GM23338 (cell line): Measurements from ENCODE around the gene ADGRV1. TPM values are rescaled to one million over a fixed set of nuclear protein-coding genes. Genes with fewer than 3 reads are reported as not detected.

ENCODE experiments used
- ATAC-seq: fragments of 200-7000 bp; cut with Tn5 transposase; 3 replicates; pipeline ENCODE4 v1.9.1; 2020
- DNase-seq: peaks from one replicate; pipeline ENCODE4 v3.0.0-alpha.2; 2015; ENCODE audit warnings: low spot score
- H2AFZ ChIP-seq: fragments of 200-600 bp; sonication (generic); 2 replicates; pipeline ENCODE4 v1.8.0; 2016; ENCODE audit warnings: antibody characterized with exemption, mild to moderate bottlenecking, moderate library complexity
- H3F3A ChIP-seq: fragments of 200-600 bp; sonication (generic); replicated peaks from 2 replicates; pipeline ENCODE4 v1.8.0; 2017; ENCODE audit warnings: antibody characterized with exemption, mixed run types, low read depth
- H3K27ac ChIP-seq: fragments of 200-600 bp; sonication (generic); 2 replicates; pipeline ENCODE4 v1.6.1; 2016; ENCODE audit warnings: low read depth
- H3K27me3 ChIP-seq: fragments of 200-600 bp; sonication (generic); 2 replicates; pipeline ENCODE4 v1.8.0; 2016; ENCODE audit warnings: mild to moderate bottlenecking, mixed run types, moderate library complexity; ENCODE audit not compliant: insufficient read depth
- H3K36me3 ChIP-seq: fragments of 200-600 bp; sonication (generic); 2 replicates; pipeline ENCODE4 v1.8.0; 2016; ENCODE audit warnings: mild to moderate bottlenecking; ENCODE audit not compliant: insufficient read depth
- H3K4me1 ChIP-seq: fragments of 200-600 bp; sonication (generic); 2 replicates; pipeline ENCODE4 v1.8.0; 2016; ENCODE audit warnings: mild to moderate bottlenecking, moderate library complexity; ENCODE audit not compliant: insufficient read depth
- H3K4me2 ChIP-seq: fragments of 200-600 bp; sonication (generic); 2 replicates; pipeline ENCODE4 v1.7.1; 2017; ENCODE audit warnings: mixed run types
- H3K4me3 ChIP-seq: fragments of 200-600 bp; sonication (generic); 2 replicates; pipeline ENCODE4 v1.6.1; 2016; ENCODE audit warnings: mixed run types
- H3K79me2 ChIP-seq: fragments of 200-600 bp; sonication (generic); replicated peaks from 2 replicates; pipeline ENCODE4 v1.8.0; 2017; ENCODE audit warnings: mild to moderate bottlenecking; ENCODE audit not compliant: insufficient read depth
- H3K9me2 ChIP-seq: fragments of 200-600 bp; sonication (generic); 2 replicates; pipeline ENCODE4 v1.8.0; 2017; ENCODE audit not compliant: insufficient read depth
- H4K20me1 ChIP-seq: fragments of 200-600 bp; sonication (generic); replicated peaks from 2 replicates; pipeline ENCODE4 v1.8.0; 2017; ENCODE audit warnings: mild to moderate bottlenecking; ENCODE audit not compliant: insufficient read depth
- H3K27ac Mint-ChIP-seq: 2 replicates; pipeline ENCODE4 v1.8.0; 2020; ENCODE audit warnings: inconsistent platforms, mild to moderate bottlenecking, moderate library complexity, mixed read lengths
- H3K27me3 Mint-ChIP-seq: 3 replicates; pipeline ENCODE4 v1.8.0; 2022; ENCODE audit warnings: low read depth, mild to moderate bottlenecking, moderate library complexity, mixed read lengths, inconsistent platforms; ENCODE audit not compliant: insufficient read depth, poor library complexity
- H3K36me3 Mint-ChIP-seq: 3 replicates; pipeline ENCODE4 v1.8.0; 2021; ENCODE audit warnings: low read depth, mild to moderate bottlenecking, inconsistent platforms, moderate library complexity, mixed read lengths
- H3K4me1 Mint-ChIP-seq: 3 replicates; pipeline ENCODE4 v1.8.0; 2020; ENCODE audit warnings: mild to moderate bottlenecking, inconsistent platforms, mixed read lengths
- H3K4me3 Mint-ChIP-seq: 3 replicates; pipeline ENCODE4 v1.8.0; 2021; ENCODE audit warnings: moderate library complexity, mild to moderate bottlenecking, inconsistent platforms, mixed read lengths
- H3K9me3 Mint-ChIP-seq: 3 replicates; pipeline ENCODE4 v1.8.0; 2020; ENCODE audit warnings: moderate library complexity, mild to moderate bottlenecking, inconsistent platforms, mixed read lengths
- CREB1 ChIP-seq: fragments of 250-450 bp; sonication (Bioruptor Pico); IDR thresholded peaks from 2 replicates; pipeline ENCODE4 v1.5.0; 2020; ENCODE audit warnings: low read depth, mild to moderate bottlenecking, moderate library complexity
- EZH2 ChIP-seq: fragments of 200-600 bp; sonication (generic); IDR thresholded peaks from one replicate; pipeline ENCODE4 v1.8.0; 2017; ENCODE audit warnings: antibody characterized with exemption, mild to moderate bottlenecking, low read depth; ENCODE audit not compliant: unreplicated experiment
- EZH2phosphoT487 ChIP-seq: fragments of 200-600 bp; sonication (generic); IDR thresholded peaks from one replicate; pipeline ENCODE4 v1.8.1; 2018; ENCODE audit warnings: antibody characterized with exemption; ENCODE audit not compliant: unreplicated experiment
- NANOG ChIP-seq: IDR thresholded peaks from 2 replicates; pipeline ENCODE4 v1.6.1; 2016; ENCODE audit warnings: antibody characterized with exemption, borderline replicate concordance
- ZNF331 ChIP-seq: fragments of 250-450 bp; sonication (Bioruptor Pico); IDR thresholded peaks from 2 replicates; pipeline ENCODE4 v1.5.0; 2020; ENCODE audit warnings: low read depth, mild to moderate bottlenecking, moderate library complexity
- polyA plus RNA-seq: library from polyadenylated mRNA; unstranded; fragments of >200 nt; fragmentation: Nextera tagmentation; extraction: Ambion mirVana; gene quantifications from 2 replicates; pipeline ENCODE4 v1.2.1, GENCODE V29; 2016
- total RNA-seq: library from RNA; depleted of rRNA; stranded (reverse); fragments of >200 nt; shearing (Covaris generic); gene quantifications from 2 replicates; pipeline ENCODE4 v1.2.3, GENCODE V29; 2014
- TF ChIP-seq, protein P1 (sequence below): IDR thresholded peaks from 2 replicates; pipeline ENCODE4 v1.6.1; 2016; ENCODE audit warnings: antibody characterized with exemption
- TF ChIP-seq, protein P2 (sequence below): IDR thresholded peaks from one replicate; pipeline ENCODE4 v1.6.1; 2018; ENCODE audit warnings: antibody characterized with exemption; ENCODE audit not compliant: unreplicated experiment

ADGRV1 gene
- total and polyA plus RNA-seq, 2 experiments from 2014 or later, result 46.1 to 149 TPM

DNA sequence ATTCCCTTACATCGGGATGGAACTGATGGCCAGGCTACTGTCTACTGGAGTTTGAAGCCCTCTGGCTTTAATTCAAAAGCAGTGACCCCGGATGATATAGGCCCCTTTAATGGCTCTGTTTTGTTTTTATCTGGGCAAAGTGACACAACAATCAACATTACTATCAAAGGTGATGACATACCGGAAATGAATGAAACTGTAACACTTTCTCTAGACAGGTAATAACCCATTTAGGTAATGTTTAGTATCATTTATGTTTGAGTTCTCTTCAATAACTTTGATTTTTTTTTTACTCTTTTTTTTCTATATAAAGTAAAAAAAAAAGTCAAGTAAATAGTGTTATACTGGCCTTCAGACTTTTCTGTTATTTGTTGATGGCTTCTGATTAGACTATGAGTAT, 79.1 kb downstream of the ADGRV1 start:
- Mint-ChIP-seq H3K36me3 (peaks cover 5% of the 10 kb centered on the region; the same call in 2 of the 3 replicates), H3K27ac (no peak overlapping the region), H3K27me3 (no peaks in the 10 kb centered on the region), H3K9me3 (no peaks in the 10 kb centered on the region), H3K4me3 (no peak overlapping the region), H3K4me1 (peaks cover 22% of the 10 kb centered on the region)
- Histone ChIP-seq H3K79me2 (0 out of 2 replicates have a peak, but pooled peaks cover 8% of the 10 kb centered on the region), H3K36me3 (no peaks in the 10 kb centered on the region; the same call in 1 of the 2 replicates), H3K4me2 (no peak overlapping the region), H3K27me3 (no peaks in the 10 kb centered on the region), H3K4me1 (peaks cover 16% of the 10 kb centered on the region), H2AFZ (no peak overlapping the region), H3F3A (no peaks in the 10 kb centered on the region), H3K9me2 (no peaks in the 10 kb centered on the region), H3K27ac (no peak overlapping the region), H3K4me3 (no peak overlapping the region), H4K20me1 (no peaks in the 10 kb centered on the region)
- ATAC-seq (no peak), DNase-seq (no peak)
- TF ChIP-seq NANOG (no peak), CREB1 (no peak), EZH2 (no peak), ZNF331 (CRISPR knock-in tag) (no peak)
- TF ChIP-seq, protein P1, sequence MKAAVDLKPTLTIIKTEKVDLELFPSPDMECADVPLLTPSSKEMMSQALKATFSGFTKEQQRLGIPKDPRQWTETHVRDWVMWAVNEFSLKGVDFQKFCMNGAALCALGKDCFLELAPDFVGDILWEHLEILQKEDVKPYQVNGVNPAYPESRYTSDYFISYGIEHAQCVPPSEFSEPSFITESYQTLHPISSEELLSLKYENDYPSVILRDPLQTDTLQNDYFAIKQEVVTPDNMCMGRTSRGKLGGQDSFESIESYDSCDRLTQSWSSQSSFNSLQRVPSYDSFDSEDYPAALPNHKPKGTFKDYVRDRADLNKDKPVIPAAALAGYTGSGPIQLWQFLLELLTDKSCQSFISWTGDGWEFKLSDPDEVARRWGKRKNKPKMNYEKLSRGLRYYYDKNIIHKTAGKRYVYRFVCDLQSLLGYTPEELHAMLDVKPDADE, result no peak

DNA sequence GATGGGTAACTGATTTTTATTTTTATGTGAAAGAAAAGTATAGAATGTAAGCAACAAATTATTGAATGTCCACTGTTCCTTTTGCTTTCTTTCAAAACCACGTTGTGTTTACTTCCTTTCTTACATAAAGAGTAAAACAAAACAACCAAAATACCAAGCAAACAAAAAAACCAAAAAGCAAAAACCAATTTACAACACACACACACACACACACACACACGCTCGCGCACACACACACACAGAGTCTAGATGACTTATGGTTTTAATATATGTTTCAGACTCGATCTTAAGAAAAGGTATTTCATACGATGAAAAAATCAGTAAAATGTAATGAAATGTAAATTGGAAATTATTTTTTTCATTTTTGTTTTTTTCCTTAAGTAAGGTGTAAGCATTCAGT, 80.3 kb downstream of the ADGRV1 start:
- H3K4me1 ChIP-seq, result peaks cover 12% of the 10 kb centered on the region
- no peak overlapping the region for H3K4me3 ChIP-seq
- H3K79me2 ChIP-seq, result 0 out of 2 replicates have a peak, but pooled peaks cover 5% of the 10 kb centered on the region
- ATAC-seq, result no peak
- no peaks in the 10 kb centered on the region for H3F3A ChIP-seq
- H3K27ac ChIP-seq, result 0 out of 2 replicates have a peak overlapping the region, but pooled peaks have one; percentile 2
- peak overlapping the region; percentile 41; the same call in 1 of the 2 replicates for H3K27ac Mint-ChIP-seq
- DNase-seq, result no peak
- H3K9me3 Mint-ChIP-seq, result no peaks in the 10 kb centered on the region
- peaks cover 21% of the 10 kb centered on the region for H3K4me1 Mint-ChIP-seq
- H3K27me3 ChIP-seq, result no peaks in the 10 kb centered on the region
- TF ChIP-seq CREB1 (no peak), EZH2phosphoT487 (no peak), ZNF331 (CRISPR knock-in tag) (no peak)
- TF ChIP-seq, protein P2, sequence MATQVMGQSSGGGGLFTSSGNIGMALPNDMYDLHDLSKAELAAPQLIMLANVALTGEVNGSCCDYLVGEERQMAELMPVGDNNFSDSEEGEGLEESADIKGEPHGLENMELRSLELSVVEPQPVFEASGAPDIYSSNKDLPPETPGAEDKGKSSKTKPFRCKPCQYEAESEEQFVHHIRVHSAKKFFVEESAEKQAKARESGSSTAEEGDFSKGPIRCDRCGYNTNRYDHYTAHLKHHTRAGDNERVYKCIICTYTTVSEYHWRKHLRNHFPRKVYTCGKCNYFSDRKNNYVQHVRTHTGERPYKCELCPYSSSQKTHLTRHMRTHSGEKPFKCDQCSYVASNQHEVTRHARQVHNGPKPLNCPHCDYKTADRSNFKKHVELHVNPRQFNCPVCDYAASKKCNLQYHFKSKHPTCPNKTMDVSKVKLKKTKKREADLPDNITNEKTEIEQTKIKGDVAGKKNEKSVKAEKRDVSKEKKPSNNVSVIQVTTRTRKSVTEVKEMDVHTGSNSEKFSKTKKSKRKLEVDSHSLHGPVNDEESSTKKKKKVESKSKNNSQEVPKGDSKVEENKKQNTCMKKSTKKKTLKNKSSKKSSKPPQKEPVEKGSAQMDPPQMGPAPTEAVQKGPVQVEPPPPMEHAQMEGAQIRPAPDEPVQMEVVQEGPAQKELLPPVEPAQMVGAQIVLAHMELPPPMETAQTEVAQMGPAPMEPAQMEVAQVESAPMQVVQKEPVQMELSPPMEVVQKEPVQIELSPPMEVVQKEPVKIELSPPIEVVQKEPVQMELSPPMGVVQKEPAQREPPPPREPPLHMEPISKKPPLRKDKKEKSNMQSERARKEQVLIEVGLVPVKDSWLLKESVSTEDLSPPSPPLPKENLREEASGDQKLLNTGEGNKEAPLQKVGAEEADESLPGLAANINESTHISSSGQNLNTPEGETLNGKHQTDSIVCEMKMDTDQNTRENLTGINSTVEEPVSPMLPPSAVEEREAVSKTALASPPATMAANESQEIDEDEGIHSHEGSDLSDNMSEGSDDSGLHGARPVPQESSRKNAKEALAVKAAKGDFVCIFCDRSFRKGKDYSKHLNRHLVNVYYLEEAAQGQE, result no peak
- H3K27me3 Mint-ChIP-seq, result no peaks in the 10 kb centered on the region
- H4K20me1 ChIP-seq, result no peaks in the 10 kb centered on the region
- H3K4me3 Mint-ChIP-seq, result no peak overlapping the region
- H3K4me2 ChIP-seq, result no peak overlapping the region
- H3K36me3 ChIP-seq, result no peaks in the 10 kb centered on the region; the same call in 1 of the 2 replicates
- no peaks in the 10 kb centered on the region for H3K9me2 ChIP-seq
- H2AFZ ChIP-seq, result no peak overlapping the region
- H3K36me3 Mint-ChIP-seq, result peaks cover 7% of the 10 kb centered on the region; the same call in 2 of the 3 replicates
